Measurements from ENCODE around the gene WDSUB1.

WDSUB1 gene

GRCh38 chr2:159266554-159266953 lies 19.9 kb downstream of the WDSUB1 start:
- no peak for DNase-seq (ENCODE audit: low read depth in 3 of 3, low spot score in 1 of 3)

DNA sequence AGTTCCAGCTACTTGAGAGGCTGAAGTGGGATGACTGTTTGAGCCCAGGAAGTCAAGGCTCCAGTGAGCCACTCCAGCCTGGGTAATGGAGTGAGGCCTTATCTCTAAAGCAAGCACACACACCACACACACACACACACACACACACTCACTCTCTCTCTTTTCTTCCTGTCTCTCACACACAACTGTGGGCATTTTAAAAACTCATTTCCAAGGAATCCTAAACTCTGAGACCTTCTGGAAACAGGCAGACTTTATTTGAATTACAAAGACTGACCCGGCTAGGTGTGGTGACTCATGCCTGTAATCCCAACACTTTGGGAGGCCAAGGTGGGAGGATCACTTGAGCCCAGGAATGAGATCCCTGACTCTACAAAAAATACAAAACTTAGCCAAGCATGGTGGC lies 21.3 kb downstream of the WDSUB1 start:
- DNase-seq (ENCODE audit: low read depth in 3 of 3, low spot score in 1 of 3) = no peak

DNA sequence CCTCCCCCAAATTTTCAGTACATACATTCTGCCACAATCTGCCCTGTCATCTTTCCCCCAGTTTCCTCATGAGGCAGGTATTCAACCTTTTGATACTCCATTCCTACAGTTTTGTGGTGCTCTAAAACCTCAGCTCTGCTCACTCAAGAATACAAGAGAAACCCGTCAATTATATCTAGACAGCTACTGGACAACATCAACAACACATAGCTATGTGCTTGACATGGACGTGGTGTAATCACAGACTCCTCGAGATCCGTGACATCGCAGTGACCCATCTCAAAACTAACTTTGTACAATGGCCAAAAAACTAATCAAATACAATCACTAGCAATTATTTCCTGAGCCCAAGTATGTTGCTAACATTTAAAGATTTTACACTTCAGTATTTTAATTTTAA lies 23.6 kb downstream of the WDSUB1 start:
- DNase-seq (ENCODE audit: low read depth in 3 of 3, low spot score in 1 of 3) = no peak

DNA sequence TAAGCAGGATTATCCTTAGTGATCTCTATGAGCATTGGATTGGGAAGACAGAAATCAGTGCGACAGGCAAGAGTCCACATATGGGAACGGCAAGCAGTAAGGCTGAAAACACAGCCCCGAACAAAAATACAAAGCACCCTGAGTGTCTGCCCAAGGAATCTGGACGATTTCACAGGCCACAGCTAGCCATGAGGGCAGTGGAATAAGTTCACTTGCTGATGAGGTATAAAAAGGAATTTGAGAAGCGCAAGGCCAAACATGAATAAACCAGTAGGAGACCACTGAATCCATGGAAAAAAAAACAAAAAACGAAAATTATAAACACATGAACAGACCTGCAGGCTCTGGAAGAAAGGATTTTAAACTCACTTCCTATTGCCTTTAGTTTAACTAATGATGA lies 24.3 kb downstream of the WDSUB1 start:
- no peak for DNase-seq (ENCODE audit: low read depth in 3 of 3, low spot score in 1 of 3)

GRCh38 chr2:159256159-159256558 lies 30.3 kb downstream of the WDSUB1 start:
- DNase-seq (ENCODE audit: low read depth in 3 of 3, low spot score in 1 of 3) = no peak

DNA sequence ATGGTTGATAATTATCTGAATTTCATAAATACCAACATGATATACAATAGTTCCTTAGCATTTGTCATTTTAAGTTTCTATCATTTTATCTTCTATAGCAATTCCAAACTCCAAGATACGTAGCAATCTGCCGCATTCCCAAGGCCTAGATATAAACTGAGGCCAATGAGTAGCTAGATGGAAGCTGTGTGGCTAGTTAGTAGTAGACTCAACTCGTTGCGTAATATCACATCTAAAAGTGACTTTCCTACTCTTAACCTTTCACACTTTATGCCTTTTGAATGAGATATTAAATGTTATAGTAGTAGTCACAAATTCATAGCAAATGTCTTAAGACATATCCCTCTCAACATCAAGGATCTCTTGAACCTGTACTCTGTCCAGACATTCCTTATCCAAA lies 33.6 kb downstream of the WDSUB1 start:
- no peak for DNase-seq (ENCODE audit: low read depth in 3 of 3, low spot score in 1 of 3)

DNA sequence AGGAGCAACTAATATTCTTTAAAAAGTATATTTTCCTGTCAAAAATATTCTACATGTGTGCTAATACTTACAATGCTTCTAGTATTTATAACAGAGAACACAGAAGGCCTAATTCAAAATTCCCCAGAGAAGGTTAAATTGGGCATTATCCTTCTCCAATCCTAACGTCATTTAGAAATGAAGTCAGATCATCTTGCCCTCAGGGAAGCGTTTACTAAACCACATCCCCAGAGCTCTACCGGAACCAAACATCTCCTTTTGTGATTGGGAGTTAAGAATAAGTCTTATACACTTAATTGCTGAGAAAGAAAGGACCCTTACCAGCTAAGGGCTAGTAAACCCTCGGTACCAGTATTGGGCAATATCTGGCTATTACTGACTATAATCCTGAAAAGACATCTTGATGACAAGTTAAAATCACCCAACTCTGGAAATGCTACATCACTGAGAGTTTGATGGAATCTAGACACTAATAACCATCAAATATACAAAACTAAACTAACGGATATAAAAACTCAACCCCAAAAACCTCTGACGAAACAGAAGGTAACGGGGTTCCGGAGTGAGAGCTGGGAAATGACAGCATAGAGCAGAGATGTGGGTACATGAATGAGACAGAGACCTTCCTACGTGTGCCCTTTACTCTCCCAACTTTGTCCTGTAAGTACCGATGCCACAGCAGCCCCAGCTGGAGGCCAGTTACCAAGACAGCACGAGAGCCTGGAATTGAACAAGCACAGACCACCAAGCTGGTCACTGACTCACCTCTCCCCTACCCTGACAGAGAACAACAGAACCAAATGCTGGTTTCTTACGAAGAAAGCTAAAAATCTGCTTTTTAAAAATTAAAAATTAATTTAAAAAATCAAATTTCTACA lies 35.0 kb downstream of the WDSUB1 start:
- no peak for DNase-seq (ENCODE audit: low read depth in 3 of 3, low spot score in 1 of 3)

- DNase-seq (ENCODE audit: low read depth in 3 of 3, low spot score in 1 of 3) = no peak
Measured at GRCh38 chr2:159249990-159250715, 36.4 kb downstream of the WDSUB1 start.

- no peak for DNase-seq (ENCODE audit: low read depth in 3 of 3, low spot score in 1 of 3)
Measured at GRCh38 chr2:159246325-159246988, 40.0 kb downstream of the WDSUB1 start.

GRCh38 chr2:159243529-159243928 lies 43.0 kb downstream of the WDSUB1 start:
- DNase-seq (ENCODE audit: low read depth in 3 of 3, low spot score in 1 of 3) = no peak

DNA sequence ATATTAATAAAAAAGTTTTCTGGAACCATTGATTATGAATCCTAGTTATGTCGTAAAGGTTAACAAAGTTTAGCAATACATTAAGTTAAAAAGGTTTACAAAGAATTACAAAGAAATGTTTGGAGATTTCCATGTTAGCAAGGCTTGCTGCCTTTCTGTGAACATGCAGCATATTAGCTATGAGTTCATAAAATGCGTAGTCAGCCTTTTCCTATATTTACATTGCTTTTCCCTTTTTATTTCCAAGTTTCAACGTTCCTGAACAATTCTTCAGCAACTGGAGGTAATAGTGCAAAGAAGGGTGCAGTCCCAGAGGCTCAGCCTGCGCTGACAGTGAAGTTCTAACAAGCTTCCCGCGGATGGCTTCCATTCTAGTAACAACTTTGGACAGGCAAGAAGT lies 51.6 kb downstream of the WDSUB1 start:
- no peak for DNase-seq (ENCODE audit: low read depth in 3 of 3, low spot score in 1 of 3)

DNA sequence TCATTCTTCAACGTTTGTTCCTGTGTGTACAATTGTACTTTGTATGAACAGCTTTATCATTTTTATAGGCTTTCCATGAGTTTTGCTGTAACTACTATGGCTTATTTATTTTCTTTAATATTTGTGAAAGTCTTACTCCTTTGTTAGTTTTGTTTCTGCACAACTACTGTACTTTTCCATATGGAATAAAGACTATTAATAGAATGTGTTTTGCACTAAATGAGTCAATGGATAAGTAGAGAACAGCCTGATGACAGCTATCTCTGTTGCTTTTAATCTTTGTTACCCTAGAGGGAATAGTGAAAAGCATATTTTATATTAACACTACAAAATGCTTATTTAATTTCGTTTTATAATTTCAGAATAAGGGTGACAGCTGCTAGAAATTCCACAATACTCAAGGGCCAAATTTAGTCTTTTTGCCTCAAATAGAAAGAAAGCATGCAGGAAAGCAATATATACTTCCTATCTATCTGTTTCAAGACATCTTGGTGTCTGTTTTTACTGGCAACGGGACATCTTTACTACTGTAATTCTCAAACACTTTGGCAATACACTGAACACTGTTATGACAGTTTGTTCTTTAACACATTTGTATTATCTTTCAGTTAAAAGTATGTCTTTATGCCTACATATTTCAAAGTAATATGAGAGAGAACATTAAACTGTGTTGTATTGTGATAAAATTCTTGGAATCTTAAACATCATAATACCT lies 53.9 kb downstream of the WDSUB1 start:
- DNase-seq (ENCODE audit: low read depth in 3 of 3, low spot score in 1 of 3) = no peak

GRCh38 chr2:159230145-159230877 lies 56.2 kb downstream of the WDSUB1 start:
- DNase-seq (ENCODE audit: low read depth in 3 of 3, low spot score in 1 of 3) = no peak

GRCh38 chr2:159229476-159230144 lies 56.9 kb downstream of the WDSUB1 start:
- DNase-seq (ENCODE audit: low read depth in 3 of 3, low spot score in 1 of 3) = no peak

DNA sequence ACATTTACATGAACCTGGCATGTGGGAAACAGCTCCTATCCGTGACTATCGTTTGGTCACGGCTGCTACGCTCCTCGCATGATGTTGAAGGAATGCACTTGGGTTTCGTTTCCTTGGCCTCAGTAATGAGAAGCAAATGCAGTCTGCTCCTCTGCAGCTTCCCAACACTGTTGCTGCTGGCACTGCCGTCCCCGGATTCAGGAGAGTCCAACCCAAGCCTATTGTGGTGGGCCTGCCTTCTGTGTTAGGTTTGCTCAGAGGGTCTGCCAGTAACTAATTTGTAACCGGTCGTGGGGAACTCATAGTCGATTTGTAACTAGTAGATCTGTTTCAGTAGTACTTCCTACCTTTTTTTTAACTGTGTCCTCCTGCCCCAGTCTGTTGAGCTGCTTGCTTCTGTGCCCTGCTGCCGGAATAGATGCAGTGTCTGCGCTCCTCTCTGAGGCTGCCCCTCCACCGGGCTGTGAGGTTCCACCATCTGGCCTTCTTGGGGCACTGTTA lies 58.4 kb downstream of the WDSUB1 start:
- DNase-seq (ENCODE audit: low read depth in 3 of 3, low spot score in 1 of 3) = no peak

GRCh38 chr2:159227467-159227866 lies 59.0 kb downstream of the WDSUB1 start:
- no peak for DNase-seq (ENCODE audit: low read depth in 3 of 3, low spot score in 1 of 3)

DNA sequence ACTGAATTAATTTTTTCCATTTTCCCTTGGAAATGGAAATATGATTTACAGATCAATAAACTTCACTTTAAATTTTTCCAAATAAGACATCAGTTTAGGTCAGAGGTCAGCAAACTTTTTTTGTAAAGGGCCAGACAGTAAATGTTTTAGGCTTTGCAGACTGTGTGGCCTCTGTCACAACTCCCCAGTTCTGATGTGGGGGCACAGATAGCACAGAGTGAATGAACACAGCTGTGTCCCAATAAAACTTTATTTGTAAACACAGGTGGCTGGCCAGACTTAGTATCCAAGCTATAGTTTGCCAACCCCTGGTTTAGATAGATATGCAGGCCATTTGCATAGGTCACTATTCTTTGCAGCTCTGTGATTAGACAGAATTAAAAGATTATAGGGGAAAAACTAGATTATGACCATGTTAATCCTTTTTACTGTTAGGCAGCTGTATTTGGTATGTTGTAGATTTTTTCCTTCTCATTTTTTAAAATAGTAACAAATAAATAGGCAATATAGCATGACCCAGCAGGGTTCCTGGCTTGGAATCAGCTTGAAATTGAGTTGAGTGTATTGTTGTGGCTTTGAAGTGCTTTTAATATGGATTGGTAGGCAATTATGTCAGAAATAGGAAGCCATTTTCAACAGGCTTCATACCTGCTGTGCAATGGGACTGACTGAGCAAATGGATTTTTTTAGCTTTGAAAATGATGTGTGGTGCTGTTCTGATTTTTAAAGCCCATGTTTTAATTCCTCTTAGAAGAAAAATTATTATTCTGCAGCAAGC lies 59.7 kb downstream of the WDSUB1 start:
- no peak for DNase-seq (ENCODE audit: low read depth in 3 of 3, low spot score in 1 of 3)

GRCh38 chr2:159226059-159226461 lies 60.4 kb downstream of the WDSUB1 start:
- no peak for DNase-seq (ENCODE audit: low read depth in 3 of 3, low spot score in 1 of 3)

All from stimulated activated CD4-positive, alpha-beta T cell treated with anti-CD3 and anti-CD28 coated beads, TNF-alpha, amount 100 ng/mL, for 1 hour (primary cell).